SK-N-SH treated with all-trans-retinoic acid at 6 μM for 48 hours (cell line): ENCODE data around the gene GFRA1.

Source experiments
- OSR1 ChIP-seq: fragments of 250-450 bp; sonication (Bioruptor Pico); IDR thresholded peaks from 2 replicates; pipeline ENCODE4 v1.8.0; 2022; ENCODE audit warnings: moderate library complexity, mild to moderate bottlenecking, inconsistent platforms
- RARB ChIP-seq: fragments of 250-450 bp; sonication (Bioruptor Pico); IDR thresholded peaks from 2 replicates; pipeline ENCODE4 v1.8.0; 2021; ENCODE audit warnings: mild to moderate bottlenecking, moderate library complexity
- TSHZ2 ChIP-seq: fragments of 250-450 bp; sonication (Bioruptor Pico); IDR thresholded peaks from 2 replicates; pipeline ENCODE4 v1.5.0; 2020; ENCODE audit warnings: mild to moderate bottlenecking, moderate library complexity
- ZFP30 ChIP-seq: fragments of 450-650 bp; formaldehyde crosslinking; IDR thresholded peaks from 2 replicates; pipeline ENCODE4 v1.5.0; 2022; ENCODE audit warnings: mild to moderate bottlenecking, moderate library complexity

- TF ChIP-seq RARB (CRISPR knock-in tag) (no peak), ZFP30 (no peak), OSR1 (CRISPR knock-in tag) (no peak), TSHZ2 (CRISPR knock-in tag) (no peak)
Observed at GRCh38 chr10:116113721-116114501, 159.1 kb downstream of the GFRA1 start.
